HL-60 (cell line): ENCODE data around the gene INTS13.

Experiments used
- CTCF ChIP-seq: IDR thresholded peaks from one replicate; pipeline ENCODE4 v1.5.1; 2011; ENCODE audit warnings: low read length, control low read depth, inconsistent platforms; ENCODE audit not compliant: insufficient read depth
- GABPA ChIP-seq: IDR thresholded peaks from 2 replicates; pipeline ENCODE4 v1.6.1; 2012; ENCODE audit warnings: low read depth
- REST ChIP-seq: IDR thresholded peaks from 2 replicates; pipeline ENCODE4 v1.6.1; 2012; ENCODE audit warnings: low read depth; ENCODE audit not compliant: insufficient replicate concordance

GRCh38 chr12:26870491-26871419, 67.0 kb downstream of the INTS13 start:
- no peak for TF ChIP-seq CTCF
- TF ChIP-seq GABPA: no peak
- no peak for TF ChIP-seq REST
